ENCODE results near the gene EHMT1.

EHMT1 gene

GRCh38 chr9:137674976-137675320, 56.1 kb downstream of the EHMT1 start:
- no peak for DNase-seq

GRCh38 chr9:137676998-137677397, 58.2 kb downstream of the EHMT1 start:
- no peak for DNase-seq

- DNase-seq, result no peak
These were observed 59.4 kb downstream of the EHMT1 start for GRCh38 chr9:137678202-137678601.

- DNase-seq, result no peak
These were observed 60.4 kb downstream of the EHMT1 start for GRCh38 chr9:137679249-137679648.

GRCh38 chr9:137679695-137680305, 61.0 kb downstream of the EHMT1 start:
- no peak for DNase-seq

- DNase-seq, result no peak
These were observed 61.9 kb downstream of the EHMT1 start for GRCh38 chr9:137680444-137681358.

GRCh38 chr9:137682428-137683105, 63.8 kb downstream of the EHMT1 start:
- no peak for DNase-seq

- no peak for DNase-seq
These were observed 64.6 kb downstream of the EHMT1 start for GRCh38 chr9:137683262-137683864.

- no peak for DNase-seq
These were observed 66.4 kb downstream of the EHMT1 start for GRCh38 chr9:137685035-137685740.

- no peak for DNase-seq
These were observed 67.1 kb downstream of the EHMT1 start for GRCh38 chr9:137685741-137686420.

GRCh38 chr9:137688261-137688660, 69.5 kb downstream of the EHMT1 start:
- no peak for DNase-seq

- no peak for DNase-seq
These were observed 69.9 kb downstream of the EHMT1 start for GRCh38 chr9:137688725-137689124.

- no peak for DNase-seq
These were observed 71.1 kb downstream of the EHMT1 start for GRCh38 chr9:137689745-137690529.

- no peak for DNase-seq
These were observed 72.3 kb downstream of the EHMT1 start for GRCh38 chr9:137690930-137691645.

GRCh38 chr9:137691646-137692351, 73.0 kb downstream of the EHMT1 start:
- DNase-seq, result no peak

GRCh38 chr9:137694236-137694959, 75.6 kb downstream of the EHMT1 start:
- DNase-seq, result no peak

GRCh38 chr9:137694962-137695875, 76.4 kb downstream of the EHMT1 start:
- DNase-seq, result no peak

Measured in NCI-H446 (cell line).